ENCODE results near the gene CABP2.

DNA sequence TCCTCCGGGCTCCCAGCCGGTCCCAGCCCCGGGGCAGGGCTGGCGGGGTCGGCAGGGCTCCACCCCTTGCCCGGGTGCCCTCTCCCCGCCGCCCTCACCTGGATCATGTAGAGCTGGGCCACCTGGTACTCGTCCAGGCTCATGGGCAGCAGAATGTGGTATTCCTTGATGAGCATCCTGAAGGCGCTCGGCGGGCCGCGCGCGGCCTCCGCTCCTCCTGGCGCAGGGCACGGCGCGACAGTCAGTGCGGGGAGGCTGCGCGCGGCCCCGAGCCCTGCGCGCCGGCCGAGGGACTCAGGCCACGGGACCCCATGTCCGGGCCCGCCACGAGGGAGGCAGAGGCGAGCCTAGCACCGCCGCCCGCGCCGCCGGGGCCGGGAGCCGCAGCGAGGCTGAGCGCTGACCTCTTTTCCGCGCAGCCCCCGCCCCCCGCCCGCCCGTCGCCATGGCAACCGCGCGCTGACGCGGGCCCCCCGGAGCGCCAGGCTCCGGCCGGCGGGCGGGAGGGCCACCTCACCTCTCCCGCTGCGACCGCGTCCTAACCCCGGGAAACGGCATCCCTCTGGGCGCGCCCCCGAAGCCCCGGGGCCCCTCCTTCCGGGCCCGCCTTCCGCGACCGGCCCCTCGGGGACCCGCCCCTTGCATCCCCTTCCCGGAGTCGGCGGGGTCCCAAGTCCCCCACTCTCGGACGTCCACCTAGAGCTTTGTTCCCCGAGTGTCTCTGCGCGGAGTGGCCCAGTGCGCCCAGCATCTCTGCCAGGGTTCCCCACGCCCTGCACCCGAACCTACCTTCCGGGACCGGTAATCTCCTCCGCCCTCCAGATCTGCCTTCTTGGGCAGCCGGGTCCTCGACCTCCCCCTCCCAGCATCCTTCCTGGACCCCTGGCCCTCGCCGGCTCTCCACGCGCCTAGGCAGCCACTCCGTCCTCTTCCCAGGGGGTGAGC lies 19.0 kb downstream of the CABP2 start:
- TF ChIP-seq CTCF (IDR thresholded peaks at IDR 0.05) (no peak), ZFX (IDR thresholded peaks at IDR 0.05; ENCODE audit: borderline replicate concordance) (no peak)

Measured in 22Rv1 (cell line).